ENCODE measurements around the gene PIK3R3.
A peak's percentile ranks its signal among the peaks of the same experiment; 100 is the strongest.

PIK3R3 gene

GRCh38 chr1:46044116-46044515, 88.3 kb downstream of the PIK3R3 start:
- DNase-seq (ENCODE audit: low read depth) = no peak
- no peak overlapping the region for H3K4me3 ChIP-seq (ENCODE audit: control insufficient read depth, low read depth, low read length)
- TF ChIP-seq CTCF (conservative IDR thresholded peaks at IDR 0.05; ENCODE audit: control insufficient read depth, insufficient read depth, low read depth, low read length) = no peak

GRCh38 chr1:46043458-46044017, 88.9 kb downstream of the PIK3R3 start:
- H3K4me3 ChIP-seq (ENCODE audit: control insufficient read depth, low read depth, low read length) = no peak overlapping the region
- no peak for DNase-seq (ENCODE audit: low read depth)
- TF ChIP-seq CTCF (conservative IDR thresholded peaks at IDR 0.05; ENCODE audit: control insufficient read depth, insufficient read depth, low read depth, low read length) = no peak

- no peak overlapping the region for H3K4me3 ChIP-seq (ENCODE audit: control insufficient read depth, low read depth, low read length)
- peak; percentile 24 for DNase-seq (ENCODE audit: low read depth)
- no peak for TF ChIP-seq CTCF (conservative IDR thresholded peaks at IDR 0.05; ENCODE audit: control insufficient read depth, insufficient read depth, low read depth, low read length)
Measured at GRCh38 chr1:46041974-46042373, 90.5 kb downstream of the PIK3R3 start.

GRCh38 chr1:46041551-46041950, 90.9 kb downstream of the PIK3R3 start:
- DNase-seq (ENCODE audit: low read depth) = no peak
- H3K4me3 ChIP-seq (ENCODE audit: control insufficient read depth, low read depth, low read length) = no peak overlapping the region
- TF ChIP-seq CTCF (conservative IDR thresholded peaks at IDR 0.05; ENCODE audit: control insufficient read depth, insufficient read depth, low read depth, low read length) = no peak

GRCh38 chr1:46039571-46040052, 92.8 kb downstream of the PIK3R3 start:
- DNase-seq (ENCODE audit: low read depth) = peak; percentile 41

GRCh38 chr1:46036894-46037839, 95.3 kb downstream of the PIK3R3 start:
- TF ChIP-seq CTCF (conservative IDR thresholded peaks at IDR 0.05; ENCODE audit: control insufficient read depth, insufficient read depth, low read depth, low read length) = peak; percentile 99
- no peak overlapping the region for H3K4me3 ChIP-seq (ENCODE audit: control insufficient read depth, low read depth, low read length)

More at GRCh38 chr1:46039571-46040052, 92.8 kb downstream of the PIK3R3 start:
- no peak for TF ChIP-seq CTCF (conservative IDR thresholded peaks at IDR 0.05; ENCODE audit: control insufficient read depth, insufficient read depth, low read depth, low read length)
- no peak overlapping the region for H3K4me3 ChIP-seq (ENCODE audit: control insufficient read depth, low read depth, low read length)

More at GRCh38 chr1:46036894-46037839, 95.3 kb downstream of the PIK3R3 start:
- peak; percentile 80 for DNase-seq (ENCODE audit: low read depth)

All from fibroblast of mammary gland (primary cell).